ENCODE results near the gene PPFIA4. TPM values are rescaled to one million over a fixed set of nuclear protein-coding genes. Genes with fewer than 3 reads are reported as not detected.

The PPFIA4 gene
- total RNA-seq, 1 donor from 2014 or later: 74.7 TPM

- no peak for TF ChIP-seq CTCF (IDR thresholded peaks at IDR 0.05; ENCODE audit: partially characterized antibody, unreplicated experiment)
- no peak for DNase-seq
- Mint-ChIP-seq H3K4me1 (ENCODE audit: low read depth, unreplicated experiment) (no peaks in the 10 kb centered on the region), H3K9me3 (ENCODE audit: unreplicated experiment) (no peaks in the 10 kb centered on the region), H3K36me3 (ENCODE audit: unreplicated experiment) (peaks cover 5% of the 10 kb centered on the region), H3K4me3 (ENCODE audit: unreplicated experiment) (no peak overlapping the region), H3K27me3 (ENCODE audit: unreplicated experiment) (peaks cover 2% of the 10 kb centered on the region), H3K27ac (ENCODE audit: unreplicated experiment) (no peak overlapping the region)
Observed at GRCh38 chr1:202987255-202987654, 39.0 kb upstream of the PPFIA4 start.

GRCh38 chr1:202987922-202988583 lies 38.2 kb upstream of the PPFIA4 start:
- peaks cover 2% of the 10 kb centered on the region for H3K27me3 Mint-ChIP-seq (ENCODE audit: unreplicated experiment)
- H3K4me3 Mint-ChIP-seq (ENCODE audit: unreplicated experiment): no peak overlapping the region
- H3K36me3 Mint-ChIP-seq (ENCODE audit: unreplicated experiment): peaks cover 5% of the 10 kb centered on the region
- no peaks in the 10 kb centered on the region for H3K4me1 Mint-ChIP-seq (ENCODE audit: low read depth, unreplicated experiment)
- H3K27ac Mint-ChIP-seq (ENCODE audit: unreplicated experiment): no peak overlapping the region
- H3K9me3 Mint-ChIP-seq (ENCODE audit: unreplicated experiment): no peaks in the 10 kb centered on the region
- no peak for DNase-seq
- no peak for TF ChIP-seq CTCF (IDR thresholded peaks at IDR 0.05; ENCODE audit: partially characterized antibody, unreplicated experiment)

GRCh38 chr1:202989879-202990278 lies 36.4 kb upstream of the PPFIA4 start:
- no peak for DNase-seq
- no peaks in the 10 kb centered on the region for H3K4me1 Mint-ChIP-seq (ENCODE audit: low read depth, unreplicated experiment)
- H3K9me3 Mint-ChIP-seq (ENCODE audit: unreplicated experiment): no peaks in the 10 kb centered on the region
- H3K27me3 Mint-ChIP-seq (ENCODE audit: unreplicated experiment): peaks cover 4% of the 10 kb centered on the region
- H3K27ac Mint-ChIP-seq (ENCODE audit: unreplicated experiment): no peak overlapping the region
- H3K36me3 Mint-ChIP-seq (ENCODE audit: unreplicated experiment): peaks cover 5% of the 10 kb centered on the region
- no peak overlapping the region for H3K4me3 Mint-ChIP-seq (ENCODE audit: unreplicated experiment)
- TF ChIP-seq CTCF (IDR thresholded peaks at IDR 0.05; ENCODE audit: partially characterized antibody, unreplicated experiment): no peak

GRCh38 chr1:202991112-202991511 lies 35.2 kb upstream of the PPFIA4 start:
- Mint-ChIP-seq H3K27ac (ENCODE audit: unreplicated experiment) (no peak overlapping the region), H3K4me3 (ENCODE audit: unreplicated experiment) (no peak overlapping the region), H3K27me3 (ENCODE audit: unreplicated experiment) (peaks cover 4% of the 10 kb centered on the region), H3K9me3 (ENCODE audit: unreplicated experiment) (no peaks in the 10 kb centered on the region), H3K4me1 (ENCODE audit: low read depth, unreplicated experiment) (no peaks in the 10 kb centered on the region), H3K36me3 (ENCODE audit: unreplicated experiment) (peaks cover 5% of the 10 kb centered on the region)
- DNase-seq: no peak
- TF ChIP-seq CTCF (IDR thresholded peaks at IDR 0.05; ENCODE audit: partially characterized antibody, unreplicated experiment): no peak

GRCh38 chr1:202994756-202995155 lies 31.5 kb upstream of the PPFIA4 start:
- TF ChIP-seq CTCF (IDR thresholded peaks at IDR 0.05; ENCODE audit: partially characterized antibody, unreplicated experiment): no peak
- Mint-ChIP-seq H3K27ac (ENCODE audit: unreplicated experiment) (no peak overlapping the region), H3K27me3 (ENCODE audit: unreplicated experiment) (peaks cover 4% of the 10 kb centered on the region), H3K9me3 (ENCODE audit: unreplicated experiment) (no peaks in the 10 kb centered on the region), H3K4me1 (ENCODE audit: low read depth, unreplicated experiment) (no peaks in the 10 kb centered on the region), H3K4me3 (ENCODE audit: unreplicated experiment) (no peak overlapping the region), H3K36me3 (ENCODE audit: unreplicated experiment) (no peaks in the 10 kb centered on the region)
- no peak for DNase-seq

Measured in glutamatergic neuron (in vitro differentiated cells).